Loucy (cell line): ENCODE data around the gene LRCH3.

ENCODE experiments used
- H2AFZ ChIP-seq: fragments of 200-600 bp; sonication (generic); 2 replicates; pipeline ENCODE4 v1.6.0; 2016; ENCODE audit warnings: antibody characterized with exemption, mild to moderate bottlenecking, low read length, moderate library complexity
- H3F3A ChIP-seq: fragments of 200-600 bp; 2 replicates; pipeline ENCODE4 v1.6.0; 2016; ENCODE audit warnings: antibody characterized with exemption, low read depth, mild to moderate bottlenecking
- H3K27me3 ChIP-seq: fragments of 200-600 bp; sonication (generic); 2 replicates; pipeline ENCODE4 v1.6.1; 2014; ENCODE audit warnings: low read length, mild to moderate bottlenecking; ENCODE audit not compliant: insufficient read depth, poor library complexity, severe bottlenecking
- H3K36me3 ChIP-seq: fragments of 200-600 bp; sonication (generic); 2 replicates; pipeline ENCODE4 v1.6.1; 2016; ENCODE audit warnings: low read length; ENCODE audit not compliant: insufficient read depth
- H3K4me1 ChIP-seq: fragments of 200-600 bp; sonication (generic); 2 replicates; pipeline ENCODE4 v1.5.1; 2014; ENCODE audit warnings: low read length, mild to moderate bottlenecking; ENCODE audit not compliant: insufficient read depth, poor library complexity, severe bottlenecking
- H3K4me2 ChIP-seq: fragments of 200-600 bp; sonication (generic); 2 replicates; pipeline ENCODE4 v1.6.0; 2014; ENCODE audit warnings: antibody characterized with exemption, low read length, low read depth, mild to moderate bottlenecking; ENCODE audit not compliant: poor library complexity, severe bottlenecking
- H3K4me3 ChIP-seq: fragments of 200-600 bp; sonication (generic); 2 replicates; pipeline ENCODE4 v1.5.1; 2014; ENCODE audit warnings: low read length, mild to moderate bottlenecking, mixed read lengths; ENCODE audit not compliant: poor library complexity, severe bottlenecking
- H3K79me2 ChIP-seq: fragments of 200-600 bp; sonication (generic); 2 replicates; pipeline ENCODE4 v1.6.1; 2014; ENCODE audit warnings: low read length; ENCODE audit not compliant: insufficient read depth
- H3K9ac ChIP-seq: fragments of 200-600 bp; sonication (generic); 2 replicates; pipeline ENCODE4 v1.6.0; 2014; ENCODE audit warnings: mild to moderate bottlenecking, low read depth, low read length, moderate library complexity; ENCODE audit not compliant: poor library complexity, severe bottlenecking
- H3K9me2 ChIP-seq: fragments of 200-600 bp; sonication (generic); replicated peaks from 2 replicates; pipeline ENCODE4 v1.6.1; 2016; ENCODE audit warnings: low read depth, low read length, mixed read lengths
- H3K9me3 ChIP-seq: fragments of 200-600 bp; sonication (generic); 2 replicates; pipeline ENCODE4 v1.6.1; 2014; ENCODE audit warnings: mild to moderate bottlenecking, antibody characterized with exemption, low read length, low read depth; ENCODE audit not compliant: insufficient read depth
- H4K20me1 ChIP-seq: fragments of 200-600 bp; sonication (generic); 2 replicates; pipeline ENCODE4 v1.6.0; 2014; ENCODE audit warnings: antibody characterized with exemption, low read length, mild to moderate bottlenecking; ENCODE audit not compliant: insufficient read depth, poor library complexity, severe bottlenecking
- EZH2phosphoT487 ChIP-seq: fragments of 200-600 bp; IDR thresholded peaks from 2 replicates; pipeline ENCODE4 v1.6.1; 2018; ENCODE audit warnings: antibody characterized with exemption, mild to moderate bottlenecking, moderate library complexity, borderline replicate concordance
- TF ChIP-seq, protein P1 (sequence below): fragments of 200-600 bp; sonication (generic); conservative IDR thresholded peaks from 2 replicates; pipeline ENCODE4 v1.5.1; 2014; ENCODE audit warnings: mild to moderate bottlenecking, antibody characterized with exemption, low read length

Gene LRCH3

DNA sequence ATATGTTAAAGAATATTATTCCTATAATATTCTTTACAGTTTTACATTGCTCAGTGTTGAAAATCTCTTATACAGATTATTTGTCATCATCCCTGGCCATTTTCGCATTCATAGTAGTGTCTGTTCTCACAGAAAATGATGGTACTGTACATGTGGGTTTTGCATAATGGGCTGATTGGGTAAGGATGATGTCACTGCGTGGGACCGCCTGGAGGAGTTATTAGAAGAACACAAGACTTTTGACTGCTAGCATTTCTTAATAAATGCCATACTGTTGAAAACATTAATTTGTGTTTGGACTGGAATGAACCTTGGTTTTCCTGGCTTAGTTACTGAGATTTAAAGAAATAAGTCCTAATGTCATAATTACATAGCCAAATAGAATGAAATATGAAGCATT is 20.3 kb downstream of the LRCH3 start:
- peaks cover 48% of the 10 kb centered on the region; the same call in 1 of the 2 replicates for H3K79me2 ChIP-seq

DNA sequence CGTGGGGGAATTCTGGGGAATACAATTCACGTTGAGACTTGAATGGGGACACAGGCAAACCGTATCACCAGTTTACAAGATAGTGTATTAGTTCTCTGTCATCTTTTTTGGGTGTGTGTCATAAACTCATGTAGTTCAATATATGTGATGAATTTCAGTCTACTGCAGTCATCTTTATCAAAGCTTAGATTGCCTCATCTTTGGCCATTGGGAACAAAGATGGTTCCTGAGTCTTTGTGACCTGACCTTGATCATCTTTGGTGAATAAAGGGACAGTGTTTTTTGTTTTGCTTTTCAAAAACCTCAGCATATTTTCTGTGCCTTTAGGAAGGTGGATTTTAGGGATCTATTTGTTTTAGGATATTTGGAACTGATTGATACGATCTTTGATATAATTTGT is 23.3 kb downstream of the LRCH3 start:
- no peak overlapping the region for H3K4me2 ChIP-seq
- no peaks in the 10 kb centered on the region for H3K27me3 ChIP-seq
- H3K9ac ChIP-seq, result no peak overlapping the region
- H3K9me3 ChIP-seq, result no peaks in the 10 kb centered on the region
- no peak for TF ChIP-seq EZH2phosphoT487
- TF ChIP-seq, protein P1, sequence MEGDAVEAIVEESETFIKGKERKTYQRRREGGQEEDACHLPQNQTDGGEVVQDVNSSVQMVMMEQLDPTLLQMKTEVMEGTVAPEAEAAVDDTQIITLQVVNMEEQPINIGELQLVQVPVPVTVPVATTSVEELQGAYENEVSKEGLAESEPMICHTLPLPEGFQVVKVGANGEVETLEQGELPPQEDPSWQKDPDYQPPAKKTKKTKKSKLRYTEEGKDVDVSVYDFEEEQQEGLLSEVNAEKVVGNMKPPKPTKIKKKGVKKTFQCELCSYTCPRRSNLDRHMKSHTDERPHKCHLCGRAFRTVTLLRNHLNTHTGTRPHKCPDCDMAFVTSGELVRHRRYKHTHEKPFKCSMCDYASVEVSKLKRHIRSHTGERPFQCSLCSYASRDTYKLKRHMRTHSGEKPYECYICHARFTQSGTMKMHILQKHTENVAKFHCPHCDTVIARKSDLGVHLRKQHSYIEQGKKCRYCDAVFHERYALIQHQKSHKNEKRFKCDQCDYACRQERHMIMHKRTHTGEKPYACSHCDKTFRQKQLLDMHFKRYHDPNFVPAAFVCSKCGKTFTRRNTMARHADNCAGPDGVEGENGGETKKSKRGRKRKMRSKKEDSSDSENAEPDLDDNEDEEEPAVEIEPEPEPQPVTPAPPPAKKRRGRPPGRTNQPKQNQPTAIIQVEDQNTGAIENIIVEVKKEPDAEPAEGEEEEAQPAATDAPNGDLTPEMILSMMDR, result no peak
- no peaks in the 10 kb centered on the region for H3K9me2 ChIP-seq
- H4K20me1 ChIP-seq, result peaks cover 10% of the 10 kb centered on the region
- no peaks in the 10 kb centered on the region for H3F3A ChIP-seq
- H3K36me3 ChIP-seq, result no peaks in the 10 kb centered on the region
- H3K4me3 ChIP-seq, result no peak overlapping the region
- no peaks in the 10 kb centered on the region for H3K4me1 ChIP-seq
- H2AFZ ChIP-seq, result no peak overlapping the region
- peaks cover 33% of the 10 kb centered on the region; the same call in 1 of the 2 replicates for H3K79me2 ChIP-seq

More for the DNA sequence above, 20.3 kb downstream of the LRCH3 start:
- no peaks in the 10 kb centered on the region for H3K27me3 ChIP-seq
- no peaks in the 10 kb centered on the region for H3K9me2 ChIP-seq
- no peak overlapping the region for H2AFZ ChIP-seq
- no peaks in the 10 kb centered on the region for H3K36me3 ChIP-seq
- H3K9me3 ChIP-seq, result no peaks in the 10 kb centered on the region
- H3F3A ChIP-seq, result no peaks in the 10 kb centered on the region
- no peak overlapping the region for H3K4me2 ChIP-seq
- no peak overlapping the region for H3K4me3 ChIP-seq
- TF ChIP-seq, protein P1, result no peak
- TF ChIP-seq EZH2phosphoT487, result no peak
- no peaks in the 10 kb centered on the region for H3K4me1 ChIP-seq
- H4K20me1 ChIP-seq, result peaks cover 10% of the 10 kb centered on the region
- H3K9ac ChIP-seq, result no peak overlapping the region

DNA sequence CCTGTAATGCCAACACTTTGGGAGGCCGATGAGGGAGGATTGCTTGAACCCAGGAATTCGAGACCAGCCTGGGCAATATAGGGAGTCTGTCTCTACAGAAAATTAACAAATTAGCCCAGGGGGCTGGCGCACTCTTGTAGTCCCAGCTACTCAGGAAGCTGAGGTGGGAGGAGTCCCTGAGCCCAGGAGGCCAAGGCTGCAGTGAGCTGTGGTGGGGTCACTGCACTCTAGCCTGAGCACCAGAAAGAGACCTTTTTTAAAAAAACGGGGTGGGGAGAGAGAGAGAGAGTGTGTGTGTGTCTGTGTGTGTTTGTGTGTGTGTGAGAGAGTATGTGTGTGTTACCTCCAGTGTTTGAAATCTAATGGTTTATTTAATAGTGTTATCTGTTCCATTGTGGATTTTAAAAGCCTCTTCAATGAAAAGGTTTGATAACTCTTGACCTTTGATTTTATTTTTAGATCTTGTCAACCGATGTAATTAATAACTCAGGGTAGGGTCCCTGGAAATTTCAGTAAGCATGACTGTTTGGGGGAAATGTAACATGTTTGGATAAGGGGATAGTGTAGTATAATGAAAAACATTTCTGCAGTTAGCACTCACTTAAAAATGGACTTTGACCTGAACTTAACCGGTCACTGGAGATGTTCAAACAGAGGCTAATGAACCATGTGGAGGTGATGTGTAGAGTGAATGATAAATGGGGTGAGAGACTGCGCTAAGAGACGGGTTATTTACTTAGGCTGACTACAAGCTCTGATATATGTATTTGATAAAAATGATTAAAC is 29.7 kb downstream of the LRCH3 start:
- TF ChIP-seq EZH2phosphoT487, result no peak
- TF ChIP-seq, protein P1, result no peak
- Histone ChIP-seq H3K4me1 (peaks cover 8% of the 10 kb centered on the region), H3K27me3 (no peaks in the 10 kb centered on the region), H3F3A (no peaks in the 10 kb centered on the region), H3K4me2 (no peak overlapping the region), H3K9me3 (no peaks in the 10 kb centered on the region), H2AFZ (no peak overlapping the region), H4K20me1 (no peaks in the 10 kb centered on the region), H3K9me2 (no peaks in the 10 kb centered on the region), H3K9ac (no peak overlapping the region), H3K79me2 (no peaks in the 10 kb centered on the region), H3K4me3 (no peak overlapping the region), H3K36me3 (peaks cover 27% of the 10 kb centered on the region; the same call in 1 of the 2 replicates)
